BLaER1 (cell line): ENCODE results near the gene PRAMEF14.
"Not testable (repeated sequence)": the region's sequence is repeated elsewhere in the genome, so short reads cannot be mapped to it uniquely, and the experiment has no call there.

Experiments used
- H3K27ac ChIP-seq: shearing (Covaris generic); formaldehyde crosslinking; 2 replicates; pipeline ENCODE4 v1.8.1; 2022
- H3K27me3 ChIP-seq: shearing (Covaris generic); formaldehyde crosslinking; 2 replicates; pipeline ENCODE4 v1.8.1; 2022
- H3K36me3 ChIP-seq: shearing (Covaris generic); formaldehyde crosslinking; 2 replicates; pipeline ENCODE4 v1.8.1; 2022
- H3K4me1 ChIP-seq: shearing (Covaris generic); formaldehyde crosslinking; 2 replicates; pipeline ENCODE4 v1.8.1; 2022
- H3K4me2 ChIP-seq: shearing (Covaris generic); formaldehyde crosslinking; 2 replicates; pipeline ENCODE4 v1.8.1; 2022
- H3K4me3 ChIP-seq: shearing (Covaris generic); formaldehyde crosslinking; 2 replicates; pipeline ENCODE4 v1.8.1; 2022
- H3K9ac ChIP-seq: shearing (Covaris generic); formaldehyde crosslinking; 2 replicates; pipeline ENCODE4 v1.8.1; 2022
- H3K9me3 ChIP-seq: shearing (Covaris generic); formaldehyde crosslinking; 2 replicates; pipeline ENCODE4 v1.8.1; 2022
- H4K20me1 ChIP-seq: shearing (Covaris generic); formaldehyde crosslinking; 2 replicates; pipeline ENCODE4 v1.8.1; 2022

Gene PRAMEF14, protein sequence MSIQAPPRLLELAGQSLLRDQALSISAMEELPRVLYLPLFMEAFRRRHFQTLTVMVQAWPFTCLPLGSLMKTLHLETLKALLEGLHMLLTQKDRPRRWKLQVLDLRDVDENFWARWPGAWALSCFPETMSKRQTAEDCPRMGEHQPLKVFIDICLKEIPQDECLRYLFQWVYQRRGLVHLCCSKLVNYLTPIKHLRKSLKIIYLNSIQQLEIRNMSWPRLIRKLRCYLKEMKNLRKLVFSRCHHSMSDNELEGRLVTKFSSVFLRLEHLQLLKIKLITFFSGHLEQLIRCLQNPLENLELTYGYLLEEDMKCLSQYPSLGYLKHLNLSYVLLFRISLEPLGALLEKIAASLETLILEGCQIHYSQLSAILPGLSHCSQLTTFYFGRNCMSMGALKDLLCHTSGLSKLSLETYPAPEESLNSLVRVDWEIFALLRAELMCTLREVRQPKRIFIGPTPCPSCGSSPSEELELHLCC

DNA sequence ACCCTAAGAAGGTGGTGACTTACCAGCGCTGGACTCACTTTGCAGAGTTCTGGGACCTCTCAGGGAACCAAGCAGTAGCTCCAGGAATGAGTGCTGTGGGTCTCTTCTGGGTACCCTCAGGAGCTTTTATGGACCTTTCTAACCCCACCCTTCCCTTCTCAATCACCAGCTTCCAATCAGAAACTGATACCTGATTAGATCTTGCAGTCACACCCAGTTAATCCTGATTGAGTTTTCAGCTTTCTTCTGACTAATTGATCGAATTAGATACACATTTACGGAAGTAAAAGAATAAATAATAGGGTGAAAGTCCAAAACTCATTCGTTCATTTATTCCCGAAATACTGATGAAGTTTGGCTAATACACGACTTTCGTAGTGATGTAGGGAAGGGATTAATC, at the start of gene PRAMEF14:
PRAMEF14 (minus strand) TSS at position 101 of the 400 bp plus-strand sequence. CDS start 1,820 bp downstream, outside the sequence.
- H3K36me3 ChIP-seq, H3K4me1 ChIP-seq, H3K4me2 ChIP-seq, H3K27ac ChIP-seq, H4K20me1 ChIP-seq, H3K9me3 ChIP-seq, H3K9ac ChIP-seq, H3K4me3 ChIP-seq, H3K27me3 ChIP-seq: not testable (repeated sequence)

- H3K36me3 ChIP-seq, H4K20me1 ChIP-seq, H3K27me3 ChIP-seq, H3K9me3 ChIP-seq, H3K4me2 ChIP-seq, H3K4me1 ChIP-seq, H3K9ac ChIP-seq, H3K27ac ChIP-seq, H3K4me3 ChIP-seq: not testable (repeated sequence)
Observed at GRCh38 chr1:13395311-13395710, 48.4 kb upstream of the PRAMEF14 start.

- not testable (repeated sequence) for H3K4me3 ChIP-seq, H3K9ac ChIP-seq, H3K27me3 ChIP-seq, H3K4me2 ChIP-seq, H4K20me1 ChIP-seq, H3K27ac ChIP-seq, H3K9me3 ChIP-seq, H3K36me3 ChIP-seq, H3K4me1 ChIP-seq
Observed at GRCh38 chr1:13394761-13395160, 47.8 kb upstream of the PRAMEF14 start.

DNA sequence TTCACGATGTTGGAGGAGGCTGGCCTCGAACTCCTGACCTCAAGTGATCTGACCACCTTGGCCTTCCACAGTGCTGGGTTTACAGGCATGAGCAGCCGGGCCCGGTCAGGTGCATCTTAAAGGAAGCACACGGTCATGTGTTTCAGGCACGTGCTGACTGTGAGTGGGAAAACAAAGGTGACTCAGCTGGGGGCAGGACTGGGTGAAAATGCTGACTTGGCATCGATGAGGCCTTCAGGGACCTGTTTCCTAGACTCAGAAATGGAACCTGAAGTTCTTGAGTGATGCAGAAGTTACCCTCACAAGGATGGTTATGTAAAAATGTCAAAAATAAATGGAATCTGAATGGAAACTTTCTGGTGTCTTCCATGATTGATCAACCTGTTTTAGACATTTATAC, 46.1 kb upstream of the PRAMEF14 start:
- not testable (repeated sequence) for H4K20me1 ChIP-seq, H3K9ac ChIP-seq, H3K9me3 ChIP-seq

DNA sequence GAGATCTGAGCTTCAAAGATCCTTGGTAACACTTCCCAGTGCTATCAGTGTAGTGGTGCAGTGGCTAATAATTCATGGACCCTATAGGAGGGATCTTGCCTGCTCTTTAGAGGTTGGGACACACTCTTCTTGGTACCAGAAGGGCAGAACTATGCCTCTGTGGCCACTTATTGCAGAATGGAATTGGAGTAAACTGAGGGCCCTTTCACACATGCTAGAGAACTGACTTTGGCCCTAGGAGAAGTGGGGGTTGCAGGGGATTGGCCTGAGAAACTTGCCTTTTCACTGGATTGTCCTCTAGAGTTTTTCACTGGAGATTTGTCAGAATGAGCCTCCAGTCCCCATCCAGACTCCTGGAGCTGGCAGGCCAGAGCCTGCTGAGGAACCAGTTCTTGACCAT, 42.4 kb upstream of the PRAMEF14 start, which contains the start of gene PRAMEF17:
PRAMEF17 (plus strand) TSS at position 301 of the 400 bp plus-strand sequence; CDS start at position 327, 26 bp downstream.
- not testable (repeated sequence) for H3K4me2 ChIP-seq, H3K27me3 ChIP-seq, H3K4me3 ChIP-seq, H3K9me3 ChIP-seq, H3K36me3 ChIP-seq, H3K9ac ChIP-seq, H4K20me1 ChIP-seq, H3K4me1 ChIP-seq, H3K27ac ChIP-seq

More for the DNA sequence above, 46.1 kb upstream of the PRAMEF14 start:
- H3K4me1 ChIP-seq, H3K36me3 ChIP-seq, H3K27me3 ChIP-seq, H3K27ac ChIP-seq, H3K4me3 ChIP-seq, H3K4me2 ChIP-seq: not testable (repeated sequence)

DNA sequence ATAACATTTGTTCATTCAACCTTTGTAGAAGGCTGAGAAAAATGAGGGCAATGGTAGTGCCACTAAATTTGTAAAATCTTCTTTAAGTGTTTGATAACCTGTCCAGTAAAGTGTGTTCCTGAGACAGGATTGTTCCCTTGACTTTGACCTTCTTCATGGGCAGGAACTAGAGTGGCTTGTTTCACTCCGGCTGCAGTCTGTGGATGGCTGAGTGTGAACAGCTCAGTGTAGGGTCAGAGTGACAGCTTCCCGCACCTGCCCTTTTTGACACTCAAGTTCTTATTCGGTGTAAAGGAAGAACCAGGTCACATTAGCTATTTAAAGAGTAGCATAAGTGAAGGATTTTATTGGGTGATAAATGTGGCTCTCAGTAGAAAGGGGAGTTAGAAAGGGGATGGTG, 33.4 kb upstream of the PRAMEF14 start:
- H3K4me1 ChIP-seq, H3K4me2 ChIP-seq, H3K27me3 ChIP-seq, H3K36me3 ChIP-seq, H3K9me3 ChIP-seq, H3K27ac ChIP-seq, H4K20me1 ChIP-seq, H3K4me3 ChIP-seq, H3K9ac ChIP-seq: not testable (repeated sequence)

- not testable (repeated sequence) for H3K36me3 ChIP-seq, H3K27ac ChIP-seq
Observed at GRCh38 chr1:13378983-13379382, 32.0 kb upstream of the PRAMEF14 start.

DNA sequence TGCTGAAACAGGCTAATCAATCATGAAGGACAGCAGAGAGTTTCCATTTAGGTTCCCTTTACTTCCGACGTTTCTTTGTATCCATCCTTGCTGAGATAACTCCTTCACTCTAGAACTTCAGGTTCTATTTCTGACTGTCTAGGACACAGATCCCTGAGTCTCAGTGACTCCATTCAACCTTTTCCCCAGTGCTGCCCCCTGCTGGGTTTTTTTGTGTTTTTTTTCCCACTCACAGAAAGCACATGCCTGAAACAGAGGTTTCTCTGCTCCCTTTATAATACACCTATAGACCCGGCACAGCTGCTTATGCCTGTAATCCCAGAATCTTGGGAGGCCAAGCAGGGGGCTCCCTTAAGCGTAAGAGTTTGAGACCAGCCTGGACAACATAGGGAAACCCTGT, 21.6 kb upstream of the PRAMEF14 start:
- H4K20me1 ChIP-seq, H3K36me3 ChIP-seq, H3K9me3 ChIP-seq, H3K27ac ChIP-seq, H3K9ac ChIP-seq, H3K4me2 ChIP-seq, H3K27me3 ChIP-seq, H3K4me3 ChIP-seq, H3K4me1 ChIP-seq: not testable (repeated sequence)

More at GRCh38 chr1:13378983-13379382, 32.0 kb upstream of the PRAMEF14 start:
- H3K4me1 ChIP-seq, H3K9ac ChIP-seq, H3K27me3 ChIP-seq, H3K4me3 ChIP-seq, H3K9me3 ChIP-seq, H3K4me2 ChIP-seq, H4K20me1 ChIP-seq: not testable (repeated sequence)

GRCh38 chr1:13366536-13366935, 19.6 kb upstream of the PRAMEF14 start:
- not testable (repeated sequence) for H3K36me3 ChIP-seq, H3K4me2 ChIP-seq, H3K9me3 ChIP-seq, H3K9ac ChIP-seq, H3K27me3 ChIP-seq, H3K27ac ChIP-seq, H3K4me1 ChIP-seq, H4K20me1 ChIP-seq, H3K4me3 ChIP-seq

DNA sequence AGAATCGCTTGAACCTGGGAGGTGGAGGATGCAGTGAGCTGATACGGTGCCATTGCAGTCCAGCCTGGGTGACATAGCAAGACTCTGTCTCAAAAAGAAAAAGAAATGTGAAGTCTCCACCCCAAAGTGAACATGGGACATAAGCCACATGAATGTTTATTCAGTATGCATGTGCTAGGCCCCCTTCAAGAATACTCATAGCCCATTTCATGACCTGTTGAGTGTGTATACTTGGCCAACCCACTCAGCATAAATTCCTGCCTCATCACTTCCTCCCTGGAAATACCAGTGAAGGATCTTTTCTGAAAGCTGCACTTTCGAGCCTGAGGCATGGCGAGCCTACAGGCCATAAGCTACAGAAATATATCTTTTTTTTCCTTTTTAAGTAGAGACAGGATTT, 18.0 kb upstream of the PRAMEF14 start:
- H4K20me1 ChIP-seq: not testable (repeated sequence)

GRCh38 chr1:13362364-13362763, 15.4 kb upstream of the PRAMEF14 start:
- H3K4me1 ChIP-seq, H3K4me3 ChIP-seq, H4K20me1 ChIP-seq, H3K9ac ChIP-seq, H3K27me3 ChIP-seq, H3K4me2 ChIP-seq, H3K27ac ChIP-seq, H3K9me3 ChIP-seq, H3K36me3 ChIP-seq: not testable (repeated sequence)

More for the DNA sequence above, 18.0 kb upstream of the PRAMEF14 start:
- H3K9ac ChIP-seq, H3K9me3 ChIP-seq, H3K27me3 ChIP-seq, H3K27ac ChIP-seq, H3K4me2 ChIP-seq, H3K4me3 ChIP-seq, H3K36me3 ChIP-seq, H3K4me1 ChIP-seq: not testable (repeated sequence)

DNA sequence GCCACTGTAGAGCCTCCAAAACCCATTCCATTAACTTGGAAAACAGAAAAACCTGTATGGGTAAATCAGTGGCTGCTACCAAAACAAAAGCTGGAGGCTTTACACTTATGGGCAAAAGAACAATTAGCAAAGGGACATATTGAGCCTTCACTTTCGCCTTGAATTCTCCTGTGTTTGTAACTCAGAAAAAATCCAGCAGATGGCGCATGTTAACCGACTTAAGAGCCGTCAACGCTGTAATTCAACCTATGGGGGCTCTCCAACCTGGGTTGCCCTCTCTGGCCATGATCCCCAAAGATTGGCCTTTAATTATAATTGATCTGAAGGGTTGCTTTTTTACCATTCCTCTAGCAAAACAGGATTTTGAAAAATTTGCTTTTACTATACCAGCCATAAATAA, 9.8 kb upstream of the PRAMEF14 start:
- H3K9ac ChIP-seq, H3K27me3 ChIP-seq, H3K4me3 ChIP-seq, H3K4me1 ChIP-seq, H4K20me1 ChIP-seq, H3K4me2 ChIP-seq, H3K27ac ChIP-seq, H3K36me3 ChIP-seq: not testable (repeated sequence)
- peaks cover 15% of the 10 kb centered on the region for H3K9me3 ChIP-seq

DNA sequence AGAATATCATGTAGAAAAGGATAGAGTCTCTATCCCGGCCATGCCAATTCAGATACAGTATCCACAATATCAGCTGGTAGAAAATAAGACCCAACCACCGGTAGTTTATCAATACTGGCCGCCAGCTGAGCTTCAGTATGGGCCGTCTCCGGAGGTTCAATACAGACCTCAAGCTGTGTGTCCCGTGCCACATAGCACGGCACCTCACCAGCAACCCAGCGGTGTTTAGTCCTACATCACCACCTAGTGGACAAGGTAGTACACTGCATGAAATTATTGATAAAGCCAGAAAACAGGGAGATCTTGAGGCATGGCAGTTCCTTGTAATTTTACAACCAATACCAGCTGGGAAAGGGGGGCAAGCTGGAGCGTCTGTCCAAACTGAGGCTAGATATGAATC, 7.5 kb upstream of the PRAMEF14 start:
- H3K4me1 ChIP-seq, H3K27ac ChIP-seq, H3K9ac ChIP-seq, H3K27me3 ChIP-seq, H3K4me2 ChIP-seq, H3K4me3 ChIP-seq, H4K20me1 ChIP-seq, H3K36me3 ChIP-seq: not testable (repeated sequence)
- peaks cover 15% of the 10 kb centered on the region for H3K9me3 ChIP-seq

- not testable (repeated sequence) for H3K4me2 ChIP-seq, H3K4me3 ChIP-seq, H3K27me3 ChIP-seq, H4K20me1 ChIP-seq, H3K9ac ChIP-seq, H3K27ac ChIP-seq, H3K36me3 ChIP-seq, H3K4me1 ChIP-seq
- peaks cover 15% of the 10 kb centered on the region for H3K9me3 ChIP-seq
Observed at GRCh38 chr1:13353476-13353875, 6.5 kb upstream of the PRAMEF14 start.

DNA sequence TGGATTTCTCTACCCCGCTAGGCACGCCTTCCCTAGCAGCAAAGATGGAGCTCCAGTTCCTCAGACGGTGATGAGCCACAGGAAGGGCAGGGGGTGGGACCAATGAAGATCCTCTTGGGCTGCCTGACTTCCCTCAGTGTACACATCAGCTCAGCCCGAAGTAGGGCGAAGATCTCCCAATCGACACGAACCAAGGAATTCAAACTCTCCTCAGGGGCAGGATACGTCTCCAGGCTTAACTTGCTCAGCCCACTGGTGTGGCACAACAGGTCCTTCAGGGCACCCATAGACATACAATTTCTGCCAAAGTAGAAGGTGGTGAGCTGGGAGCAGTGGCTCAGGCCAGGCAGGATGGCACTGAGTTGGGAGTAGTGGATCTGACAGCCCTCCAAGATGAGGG, 4.4 kb downstream of the PRAMEF14 start:
- H3K4me2 ChIP-seq, H3K4me3 ChIP-seq: not testable (repeated sequence)

More for the DNA sequence above, 4.4 kb downstream of the PRAMEF14 start:
- not testable (repeated sequence) for H4K20me1 ChIP-seq, H3K4me1 ChIP-seq, H3K27ac ChIP-seq, H3K9ac ChIP-seq, H3K36me3 ChIP-seq, H3K9me3 ChIP-seq, H3K27me3 ChIP-seq
